HCT116 (cell line): Measurements from ENCODE around the gene CACNA1C. TPM values are rescaled to one million over a fixed set of nuclear protein-coding genes. Genes with fewer than 3 reads are reported as not detected.

Experiments used
- ATAC-seq: fragments of 200-7000 bp; cut with Tn5 transposase; 2 replicates; pipeline ENCODE4 v1.9.1; 2020; ENCODE audit warnings: mild to moderate bottlenecking, moderate library complexity
- BruUV-seq: library from RNA; stranded (reverse); fragments of 400-500 nt; replicated peaks from 2 replicates; lab custom pipeline; 2021; lab: Mats Ljungman, UMichigan
- CTCF ChIA-PET: fragments of 300-600 bp; sonication (Branson Sonifier 250); formaldehyde crosslinking; loops from one replicate; lab custom pipeline; 2021; ENCODE audit warnings: antibody characterized with exemption; lab: Charles Lee
- POLR2A ChIA-PET: fragments of 300-600, 350-600 bp; sonication (Branson Sonifier 250); formaldehyde crosslinking; loops from one replicate; lab custom pipeline; 2021; ENCODE audit warnings: antibody characterized with exemption; lab: Charles Lee
- RAD21 ChIA-PET, 2 experiments: fragments of 300-600 bp; sonication (Branson Sonifier 250); formaldehyde crosslinking; loops; one replicate each; lab custom pipeline; 2023; ENCODE audit warnings: low total read pairs in 2 of 2; ENCODE audit not compliant: uncharacterized antibody in 2 of 2, unreplicated experiment in 2 of 2, low non-redundant PET in 1 of 2; lab: Charles Lee
- DNase-seq: peaks from one replicate; pipeline ENCODE4 v3.0.0-alpha.2; 2010; ENCODE audit warnings: low read depth, low spot score
- H2AFZ ChIP-seq: fragments of 200-600 bp; shearing (Covaris generic), sonication (generic); 2 replicates; pipeline ENCODE4 v1.6.1; 2017; ENCODE audit warnings: low read depth, mixed run types, mixed read lengths, antibody characterized with exemption, low read length; ENCODE audit not compliant: poor library complexity, severe bottlenecking
- H3K27ac ChIP-seq: 2 replicates; pipeline ENCODE4 v1.5.1; 2012; ENCODE audit warnings: low read depth, low read length
- H3K27me3 ChIP-seq: fragments of 200-600 bp; sonication (generic); 2 replicates; pipeline ENCODE4 v1.6.1; 2016; ENCODE audit warnings: mixed run types, low read length, mixed read lengths; ENCODE audit not compliant: insufficient read depth
- H3K36me3 ChIP-seq, 2 experiments: fragments of 200-500 bp in 1 of 2; fragments of 200-600 bp in 1 of 2; sonication (Bioruptor generic) in 1 of 2; sonication (generic) in 1 of 2; 2 replicates each; pipeline versions ENCODE4 v1.5.1 to v1.6.1; 2014 to 2016; ENCODE audit warnings: low read length in 2 of 2, inconsistent platforms in 1 of 2, mixed read lengths in 1 of 2, mixed run types in 1 of 2; ENCODE audit not compliant: insufficient read depth in 2 of 2, control insufficient read depth in 1 of 2
- H3K4me1 ChIP-seq, 2 experiments: fragments of 200-600 bp in 1 of 2; sonication (generic) in 1 of 2; 2 replicates each; pipeline versions ENCODE4 v1.5.1 to v1.6.1; 2012 to 2017; ENCODE audit warnings: low read length in 2 of 2, inconsistent platforms in 1 of 2, mild to moderate bottlenecking in 1 of 2, mixed read lengths in 1 of 2, mixed run types in 1 of 2, moderate library complexity in 1 of 2; ENCODE audit not compliant: insufficient read depth in 2 of 2, control insufficient read depth in 1 of 2
- H3K4me2 ChIP-seq: fragments of 200-600 bp; sonication (generic); 2 replicates; pipeline ENCODE4 v1.6.1; 2017; ENCODE audit warnings: mixed run types, low read length, mixed read lengths
- H3K4me3 ChIP-seq, 2 experiments: fragments of 200-600 bp in 1 of 2; sonication (generic) in 1 of 2; replicated peaks in 1 of 2; 2 replicates each; pipeline ENCODE4 v1.5.1; 2011 to 2016; ENCODE audit warnings: low read length in 2 of 2, control low read depth in 1 of 2, low read depth in 1 of 2, mild to moderate bottlenecking in 1 of 2, mixed read lengths in 1 of 2, mixed run types in 1 of 2
- H3K79me2 ChIP-seq: fragments of 200-600 bp; sonication (generic); 2 replicates; pipeline ENCODE4 v1.6.1; 2017; ENCODE audit warnings: mild to moderate bottlenecking, mixed run types, low read length, moderate library complexity, mixed read lengths; ENCODE audit not compliant: insufficient read depth
- H3K9ac ChIP-seq: fragments of 200-600 bp; sonication (generic); 2 replicates; pipeline ENCODE4 v1.6.1; 2016; ENCODE audit warnings: low read length, mixed read lengths
- H3K9me2 ChIP-seq: fragments of 200-600 bp; sonication (generic), shearing (Covaris generic); 2 replicates; pipeline ENCODE4 v1.6.1; 2017; ENCODE audit warnings: mixed run types, mild to moderate bottlenecking, moderate library complexity; ENCODE audit not compliant: insufficient read depth
- H3K9me3 ChIP-seq, 2 experiments: fragments of 200-500 bp in 1 of 2; fragments of 200-600 bp in 1 of 2; sonication (Bioruptor generic) in 1 of 2; sonication (generic) in 1 of 2; 2 replicates each; pipeline ENCODE4 v1.6.1; 2014 to 2017; ENCODE audit warnings: low read length in 2 of 2, mixed read lengths in 2 of 2, inconsistent platforms in 1 of 2, low read depth in 1 of 2, mild to moderate bottlenecking in 1 of 2, mixed run types in 1 of 2, moderate library complexity in 1 of 2; ENCODE audit not compliant: control insufficient read depth in 1 of 2, insufficient read depth in 1 of 2
- H4K20me1 ChIP-seq: fragments of 200-600 bp; sonication (generic), shearing (Covaris generic); 2 replicates; pipeline ENCODE4 v1.6.1; 2017; ENCODE audit warnings: mixed run types, mild to moderate bottlenecking, moderate library complexity; ENCODE audit not compliant: insufficient read depth
- CEBPB ChIP-seq: IDR thresholded peaks from 2 replicates; pipeline ENCODE4 v1.6.1; 2012; ENCODE audit warnings: low read depth
- ELF1 ChIP-seq: IDR thresholded peaks from 2 replicates; pipeline ENCODE4 v1.6.1; 2012; ENCODE audit warnings: low read depth, borderline replicate concordance
- EZH2 ChIP-seq: fragments of 200-600 bp; sonication (generic); IDR thresholded peaks from 2 replicates; pipeline ENCODE4 v1.6.1; 2017; ENCODE audit warnings: antibody characterized with exemption, mixed run types
- EZH2phosphoT487 ChIP-seq: fragments of 200-600 bp; IDR thresholded peaks from 2 replicates; pipeline ENCODE4 v1.6.1; 2018; ENCODE audit warnings: antibody characterized with exemption, borderline replicate concordance
- FOSL1 ChIP-seq: IDR thresholded peaks from 2 replicates; pipeline ENCODE4 v1.6.1; 2012; ENCODE audit warnings: low read depth
- SIN3A ChIP-seq: IDR thresholded peaks from 2 replicates; pipeline ENCODE4 v1.6.1; 2012; ENCODE audit warnings: low read depth
- SRF ChIP-seq: IDR thresholded peaks from 2 replicates; pipeline ENCODE4 v1.6.1; 2012; ENCODE audit warnings: low read depth
- YY1 ChIP-seq: IDR thresholded peaks from 2 replicates; pipeline ENCODE4 v1.6.1; 2011; ENCODE audit warnings: low read length, low read depth, moderate library complexity, mild to moderate bottlenecking; ENCODE audit not compliant: insufficient replicate concordance; ENCODE audit errors: extremely low read depth
- intact Hi-C: fragments of 100-400 bp; cut with micrococcal nuclease; formaldehyde crosslinking; loops from 2 replicates; pipeline ENCODE4 v1.10.0; 2022
- total RNA-seq: library from RNA; stranded (reverse); gene quantifications from one replicate; pipeline ENCODE4 v1.2.1, GENCODE V29; 2021; ENCODE audit not compliant: unreplicated experiment

The CACNA1C gene
- total RNA-seq, 1 experiment from 2014 or later, result 0.05 TPM

- intact Hi-C loops, result no loop called here
- CTCF ChIA-PET, result no interaction called here
- TF ChIP-seq SRF (no peak), EZH2phosphoT487 (no peak), EZH2 (no peak), CEBPB (no peak), ELF1 (no peak), SIN3A (no peak), YY1 (no peak)
- H3K4me1 ChIP-seq, result no peaks in the 10 kb centered on the region
- POLR2A ChIA-PET, result no interaction called here
- no TSS peak for BruUV-seq
- DNase-seq, result no peak
- no peak overlapping the region for H3K27ac ChIP-seq
- H3K4me3 ChIP-seq, result no peak overlapping the region
- no peak overlapping the region for H3K4me2 ChIP-seq
- peaks cover 20% of the 10 kb centered on the region; the same call in 1 of the 2 replicates for H3K27me3 ChIP-seq
- no peaks in the 10 kb centered on the region for H3K9me2 ChIP-seq
- no peaks in the 10 kb centered on the region for H3K36me3 ChIP-seq
- no peaks in the 10 kb centered on the region for H3K79me2 ChIP-seq
- no peak overlapping the region for H3K9ac ChIP-seq
- H3K9me3 ChIP-seq, result no peaks in the 10 kb centered on the region
- H2AFZ ChIP-seq, result no peak overlapping the region
- H4K20me1 ChIP-seq, result no peaks in the 10 kb centered on the region
- RAD21 ChIA-PET, result no interaction called here
- no peak for ATAC-seq
Measured at GRCh38 chr12:2263901-2264300, 211.1 kb downstream of the CACNA1C start.

- H3K9me2 ChIP-seq, result no peaks in the 10 kb centered on the region
- H3K9ac ChIP-seq, result no peak overlapping the region
- BruUV-seq, result no TSS peak
- CTCF ChIA-PET, result no interaction called here
- ATAC-seq, result no peak
- H3K79me2 ChIP-seq, result no peaks in the 10 kb centered on the region
- intact Hi-C loops, result no loop called here
- H3K27ac ChIP-seq, result no peak overlapping the region
- RAD21 ChIA-PET, result no interaction called here
- no peak overlapping the region for H3K4me2 ChIP-seq
- no peaks in the 10 kb centered on the region for H4K20me1 ChIP-seq
- H3K4me1 ChIP-seq, result no peaks in the 10 kb centered on the region
- no peak overlapping the region for H3K4me3 ChIP-seq
- no peaks in the 10 kb centered on the region for H3K36me3 ChIP-seq
- POLR2A ChIA-PET, result no interaction called here
- no peak overlapping the region for H2AFZ ChIP-seq
- no peaks in the 10 kb centered on the region for H3K9me3 ChIP-seq
- peaks cover 29% of the 10 kb centered on the region for H3K27me3 ChIP-seq
- DNase-seq, result no peak
- TF ChIP-seq FOSL1, result no peak
- TF ChIP-seq ELF1, result no peak
- TF ChIP-seq SRF, result no peak
- no peak for TF ChIP-seq SIN3A
Measured at GRCh38 chr12:2264651-2265232, 212.0 kb downstream of the CACNA1C start.
